ENCODE results near the gene PSMA4.
A peak's percentile ranks its signal among the peaks of the same experiment; 100 is the strongest.

PSMA4 gene

GRCh38 chr15:78507831-78508160 is 32.4 kb upstream of the PSMA4 start (continued):
- TF ChIP-seq ZNF624 (tag by site-specific recombination; IDR thresholded peaks at IDR 0.05) (no peak), ZNF629 (tag by site-specific recombination; IDR thresholded peaks at IDR 0.05) (no peak), ZNF510 (tag by site-specific recombination; IDR thresholded peaks at IDR 0.05; ENCODE audit: insufficient replicate concordance) (no peak), ZNF639 (tag by site-specific recombination; IDR thresholded peaks at IDR 0.05) (no peak), GLI4 (tag by site-specific recombination; IDR thresholded peaks at IDR 0.05) (no peak), ZNF76 (tag by site-specific recombination; IDR thresholded peaks at IDR 0.05; ENCODE audit: borderline replicate concordance, low read depth) (0 out of 2 replicates have a peak, but pooled peaks have one; percentile 6), ZNF292 (tag by site-specific recombination; IDR thresholded peaks at IDR 0.05; ENCODE audit: borderline replicate concordance, low read depth) (no peak), ZNF549 (tag by site-specific recombination; IDR thresholded peaks at IDR 0.05) (no peak), GLIS1 (tag by site-specific recombination; IDR thresholded peaks at IDR 0.05) (no peak), TRIM28 (IDR thresholded peaks at IDR 0.05; ENCODE audit: borderline replicate concordance, low read length) (no peak), ZNF518A (tag by site-specific recombination; conservative IDR thresholded peaks at IDR 0.05; ENCODE audit: low read depth) (no peak), ZNF561 (tag by site-specific recombination; IDR thresholded peaks at IDR 0.05; ENCODE audit: borderline replicate concordance) (no peak), ELK4 (IDR thresholded peaks at IDR 0.05; ENCODE audit: borderline replicate concordance, low read depth, low read length) (no peak), ZNF473 (tag by site-specific recombination; IDR thresholded peaks at IDR 0.05) (no peak), ZBTB20 (tag by site-specific recombination; IDR thresholded peaks at IDR 0.05) (0 out of 2 replicates have a peak, but pooled peaks have one; percentile 10), ZBTB26 (tag by site-specific recombination; optimal IDR thresholded peaks at IDR 0.05) (peak; percentile 46), ZSCAN5A (tag by site-specific recombination; IDR thresholded peaks at IDR 0.05) (no peak), AEBP2 (tag by site-specific recombination; IDR thresholded peaks at IDR 0.05; ENCODE audit: borderline replicate concordance) (no peak), CTCF (tag by site-specific recombination; IDR thresholded peaks at IDR 0.05) (no peak), ZBTB48 (tag by site-specific recombination; IDR thresholded peaks at IDR 0.05) (no peak), ZNF768 (tag by site-specific recombination; IDR thresholded peaks at IDR 0.05) (no peak; the same call in 1 of the 2 replicates), KLF8 (tag by site-specific recombination; IDR thresholded peaks at IDR 0.05) (no peak), ZNF211 (tag by site-specific recombination; IDR thresholded peaks at IDR 0.05; ENCODE audit: low read depth) (no peak), ZBTB49 (tag by site-specific recombination; IDR thresholded peaks at IDR 0.05; ENCODE audit: low read depth) (no peak)

Data from HEK293 (cell line).